ENCODE data around the gene LMAN2L.

Gene LMAN2L

GRCh38 chr2:96787411-96787810, 47.5 kb upstream of the LMAN2L start:
- no peak overlapping the region for H3K27ac ChIP-seq (ENCODE audit: low read depth, low read length, poor library complexity, severe bottlenecking)
- no peaks in the 10 kb centered on the region for H3K9me3 ChIP-seq (ENCODE audit: low read length)
- H3K27me3 ChIP-seq (ENCODE audit: insufficient read depth, low read length): no peaks in the 10 kb centered on the region
- no peaks in the 10 kb centered on the region for H3K79me2 ChIP-seq (ENCODE audit: insufficient read depth, low read length)
- no peak overlapping the region for H2AFZ ChIP-seq (ENCODE audit: low read length)
- TF ChIP-seq, protein P1, sequence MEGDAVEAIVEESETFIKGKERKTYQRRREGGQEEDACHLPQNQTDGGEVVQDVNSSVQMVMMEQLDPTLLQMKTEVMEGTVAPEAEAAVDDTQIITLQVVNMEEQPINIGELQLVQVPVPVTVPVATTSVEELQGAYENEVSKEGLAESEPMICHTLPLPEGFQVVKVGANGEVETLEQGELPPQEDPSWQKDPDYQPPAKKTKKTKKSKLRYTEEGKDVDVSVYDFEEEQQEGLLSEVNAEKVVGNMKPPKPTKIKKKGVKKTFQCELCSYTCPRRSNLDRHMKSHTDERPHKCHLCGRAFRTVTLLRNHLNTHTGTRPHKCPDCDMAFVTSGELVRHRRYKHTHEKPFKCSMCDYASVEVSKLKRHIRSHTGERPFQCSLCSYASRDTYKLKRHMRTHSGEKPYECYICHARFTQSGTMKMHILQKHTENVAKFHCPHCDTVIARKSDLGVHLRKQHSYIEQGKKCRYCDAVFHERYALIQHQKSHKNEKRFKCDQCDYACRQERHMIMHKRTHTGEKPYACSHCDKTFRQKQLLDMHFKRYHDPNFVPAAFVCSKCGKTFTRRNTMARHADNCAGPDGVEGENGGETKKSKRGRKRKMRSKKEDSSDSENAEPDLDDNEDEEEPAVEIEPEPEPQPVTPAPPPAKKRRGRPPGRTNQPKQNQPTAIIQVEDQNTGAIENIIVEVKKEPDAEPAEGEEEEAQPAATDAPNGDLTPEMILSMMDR (IDR thresholded peaks at IDR 0.05; ENCODE audit: low read length): no peak
- no peak for TF ChIP-seq EZH2 (IDR thresholded peaks at IDR 0.05; ENCODE audit: borderline replicate concordance, low read length)
- no peak overlapping the region for H3K4me3 ChIP-seq (ENCODE audit: low read depth, low read length, poor library complexity, severe bottlenecking)
- no peaks in the 10 kb centered on the region for H3F3A ChIP-seq (ENCODE audit: insufficient read depth, low read length)
- H3K9me2 ChIP-seq (ENCODE audit: low read depth, low read length): no peaks in the 10 kb centered on the region
- no peak overlapping the region for H3K4me2 ChIP-seq (ENCODE audit: low read length)
- no peaks in the 10 kb centered on the region for H3K4me1 ChIP-seq (ENCODE audit: insufficient read depth, low read length, severe bottlenecking)
- no peak overlapping the region for H3K9ac ChIP-seq (ENCODE audit: low read length)
- H4K20me1 ChIP-seq (ENCODE audit: insufficient read depth, low read length): no peaks in the 10 kb centered on the region
- H3K36me3 ChIP-seq (ENCODE audit: insufficient read depth, low read length): no peaks in the 10 kb centered on the region

DNA sequence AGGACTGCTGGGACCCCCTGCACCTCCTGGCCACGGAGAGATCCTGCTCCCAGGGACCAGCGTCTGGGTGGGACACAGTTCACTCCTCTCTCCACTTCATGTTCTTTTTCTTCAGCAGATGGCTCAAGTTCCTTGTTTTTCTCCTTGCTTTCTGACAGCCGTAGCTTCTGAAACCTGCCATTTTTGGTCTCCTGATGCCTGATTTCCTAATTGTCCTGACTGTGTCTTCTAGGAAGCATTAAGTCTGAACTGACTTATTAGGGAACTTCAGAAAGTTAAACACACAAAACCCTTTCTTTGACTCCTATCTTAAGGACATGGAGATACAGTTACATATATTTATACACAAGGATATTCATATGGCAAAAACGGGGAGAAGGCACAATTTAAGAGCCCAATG, 43.5 kb upstream of the LMAN2L start:
- H3K4me3 ChIP-seq (ENCODE audit: low read depth, low read length, poor library complexity, severe bottlenecking): no peak overlapping the region
- H3K36me3 ChIP-seq (ENCODE audit: insufficient read depth, low read length): no peaks in the 10 kb centered on the region
- TF ChIP-seq EZH2 (IDR thresholded peaks at IDR 0.05; ENCODE audit: borderline replicate concordance, low read length): no peak
- TF ChIP-seq, protein P1 (IDR thresholded peaks at IDR 0.05; ENCODE audit: low read length): no peak
- no peaks in the 10 kb centered on the region for H3K9me2 ChIP-seq (ENCODE audit: low read depth, low read length)
- no peaks in the 10 kb centered on the region for H4K20me1 ChIP-seq (ENCODE audit: insufficient read depth, low read length)
- H3K9me3 ChIP-seq (ENCODE audit: low read length): no peaks in the 10 kb centered on the region
- H3K79me2 ChIP-seq (ENCODE audit: insufficient read depth, low read length): no peaks in the 10 kb centered on the region
- H3K27ac ChIP-seq (ENCODE audit: low read depth, low read length, poor library complexity, severe bottlenecking): no peak overlapping the region
- H3F3A ChIP-seq (ENCODE audit: insufficient read depth, low read length): no peaks in the 10 kb centered on the region
- no peak overlapping the region for H3K9ac ChIP-seq (ENCODE audit: low read length)
- H3K4me1 ChIP-seq (ENCODE audit: insufficient read depth, low read length, severe bottlenecking): no peaks in the 10 kb centered on the region
- H2AFZ ChIP-seq (ENCODE audit: low read length): no peak overlapping the region
- no peaks in the 10 kb centered on the region for H3K27me3 ChIP-seq (ENCODE audit: insufficient read depth, low read length)
- no peak overlapping the region for H3K4me2 ChIP-seq (ENCODE audit: low read length)

DNA sequence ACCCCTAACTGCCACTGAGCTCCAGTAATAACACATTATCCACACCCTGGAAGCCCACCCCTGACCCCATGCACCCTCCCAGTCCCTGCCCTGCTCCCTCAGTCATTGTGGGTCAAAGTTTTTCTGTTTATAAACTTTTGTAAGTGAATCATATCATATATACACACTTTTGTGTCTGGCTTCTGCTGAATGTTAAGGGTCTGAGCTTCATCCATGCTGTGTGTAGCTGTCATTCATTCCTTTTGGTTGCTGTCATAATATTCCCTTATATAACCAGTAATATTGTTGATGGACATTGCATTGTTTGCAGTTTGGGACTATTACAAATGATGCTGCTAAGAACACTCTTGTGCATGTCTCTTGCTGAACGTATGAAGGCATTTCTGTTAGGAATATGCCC, 35.3 kb upstream of the LMAN2L start:
- TF ChIP-seq, protein P1 (IDR thresholded peaks at IDR 0.05; ENCODE audit: low read length): no peak
- TF ChIP-seq EZH2 (IDR thresholded peaks at IDR 0.05; ENCODE audit: borderline replicate concordance, low read length): no peak
- Histone ChIP-seq H4K20me1 (ENCODE audit: insufficient read depth, low read length) (no peaks in the 10 kb centered on the region), H3K79me2 (ENCODE audit: insufficient read depth, low read length) (no peaks in the 10 kb centered on the region), H3K4me1 (ENCODE audit: insufficient read depth, low read length, severe bottlenecking) (peaks cover 18% of the 10 kb centered on the region), H2AFZ (ENCODE audit: low read length) (no peak overlapping the region), H3K36me3 (ENCODE audit: insufficient read depth, low read length) (no peaks in the 10 kb centered on the region), H3K27me3 (ENCODE audit: insufficient read depth, low read length) (no peaks in the 10 kb centered on the region), H3K9ac (ENCODE audit: low read length) (no peak overlapping the region), H3K27ac (ENCODE audit: low read depth, low read length, poor library complexity, severe bottlenecking) (no peak overlapping the region), H3K9me3 (ENCODE audit: low read length) (no peaks in the 10 kb centered on the region), H3K4me3 (ENCODE audit: low read depth, low read length, poor library complexity, severe bottlenecking) (no peak overlapping the region), H3K4me2 (ENCODE audit: low read length) (no peak overlapping the region), H3F3A (ENCODE audit: insufficient read depth, low read length) (no peaks in the 10 kb centered on the region), H3K9me2 (ENCODE audit: low read depth, low read length) (no peaks in the 10 kb centered on the region)
